ENCODE measurements around the gene EIF3D.
"Not testable (repeated sequence)": the region's sequence is repeated elsewhere in the genome, so short reads cannot be mapped to it uniquely, and the experiment has no call there.

DNA sequence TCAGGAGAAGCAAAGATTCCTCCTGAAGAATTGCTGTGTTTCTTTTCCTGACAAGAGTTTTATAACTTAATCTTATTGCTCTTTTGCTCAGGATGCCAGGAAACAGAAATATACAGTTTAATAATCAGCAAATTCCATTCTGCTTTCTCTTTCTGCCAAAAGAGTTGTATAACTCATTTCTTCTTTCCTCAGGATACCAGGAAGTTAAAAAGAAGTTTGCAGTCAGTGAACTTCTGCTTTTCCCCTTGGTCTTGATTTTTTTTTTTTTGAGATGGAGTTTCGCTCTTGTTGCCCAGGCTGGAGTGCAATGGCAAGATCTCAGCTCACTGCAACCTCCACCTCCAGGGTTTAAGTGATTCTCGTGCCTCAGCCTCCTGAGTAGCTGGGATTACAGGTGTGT is 9.1 kb downstream of the EIF3D start:
- TF ChIP-seq, protein P1, sequence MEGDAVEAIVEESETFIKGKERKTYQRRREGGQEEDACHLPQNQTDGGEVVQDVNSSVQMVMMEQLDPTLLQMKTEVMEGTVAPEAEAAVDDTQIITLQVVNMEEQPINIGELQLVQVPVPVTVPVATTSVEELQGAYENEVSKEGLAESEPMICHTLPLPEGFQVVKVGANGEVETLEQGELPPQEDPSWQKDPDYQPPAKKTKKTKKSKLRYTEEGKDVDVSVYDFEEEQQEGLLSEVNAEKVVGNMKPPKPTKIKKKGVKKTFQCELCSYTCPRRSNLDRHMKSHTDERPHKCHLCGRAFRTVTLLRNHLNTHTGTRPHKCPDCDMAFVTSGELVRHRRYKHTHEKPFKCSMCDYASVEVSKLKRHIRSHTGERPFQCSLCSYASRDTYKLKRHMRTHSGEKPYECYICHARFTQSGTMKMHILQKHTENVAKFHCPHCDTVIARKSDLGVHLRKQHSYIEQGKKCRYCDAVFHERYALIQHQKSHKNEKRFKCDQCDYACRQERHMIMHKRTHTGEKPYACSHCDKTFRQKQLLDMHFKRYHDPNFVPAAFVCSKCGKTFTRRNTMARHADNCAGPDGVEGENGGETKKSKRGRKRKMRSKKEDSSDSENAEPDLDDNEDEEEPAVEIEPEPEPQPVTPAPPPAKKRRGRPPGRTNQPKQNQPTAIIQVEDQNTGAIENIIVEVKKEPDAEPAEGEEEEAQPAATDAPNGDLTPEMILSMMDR (conservative IDR thresholded peaks at IDR 0.05; ENCODE audit: low read depth in 2 of 2), result not testable (repeated sequence)
- not testable (repeated sequence) for TF ChIP-seq CREB1 (CRISPR knock-in tag; IDR thresholded peaks at IDR 0.05; ENCODE audit: low read depth); EZH2phosphoT487 (IDR thresholded peaks at IDR 0.05; ENCODE audit: unreplicated experiment); POLR2AphosphoS5 (IDR thresholded peaks at IDR 0.05; ENCODE audit: low read depth); NANOG (IDR thresholded peaks at IDR 0.05; ENCODE audit: borderline replicate concordance); EZH2 (IDR thresholded peaks at IDR 0.05; ENCODE audit: low read depth, unreplicated experiment); ZNF114 (CRISPR knock-in tag; IDR thresholded peaks at IDR 0.05); STAT1 (IDR thresholded peaks at IDR 0.05; ENCODE audit: unreplicated experiment); JUNB (IDR thresholded peaks at IDR 0.05; ENCODE audit: unreplicated experiment)
- TF ChIP-seq, protein P2, sequence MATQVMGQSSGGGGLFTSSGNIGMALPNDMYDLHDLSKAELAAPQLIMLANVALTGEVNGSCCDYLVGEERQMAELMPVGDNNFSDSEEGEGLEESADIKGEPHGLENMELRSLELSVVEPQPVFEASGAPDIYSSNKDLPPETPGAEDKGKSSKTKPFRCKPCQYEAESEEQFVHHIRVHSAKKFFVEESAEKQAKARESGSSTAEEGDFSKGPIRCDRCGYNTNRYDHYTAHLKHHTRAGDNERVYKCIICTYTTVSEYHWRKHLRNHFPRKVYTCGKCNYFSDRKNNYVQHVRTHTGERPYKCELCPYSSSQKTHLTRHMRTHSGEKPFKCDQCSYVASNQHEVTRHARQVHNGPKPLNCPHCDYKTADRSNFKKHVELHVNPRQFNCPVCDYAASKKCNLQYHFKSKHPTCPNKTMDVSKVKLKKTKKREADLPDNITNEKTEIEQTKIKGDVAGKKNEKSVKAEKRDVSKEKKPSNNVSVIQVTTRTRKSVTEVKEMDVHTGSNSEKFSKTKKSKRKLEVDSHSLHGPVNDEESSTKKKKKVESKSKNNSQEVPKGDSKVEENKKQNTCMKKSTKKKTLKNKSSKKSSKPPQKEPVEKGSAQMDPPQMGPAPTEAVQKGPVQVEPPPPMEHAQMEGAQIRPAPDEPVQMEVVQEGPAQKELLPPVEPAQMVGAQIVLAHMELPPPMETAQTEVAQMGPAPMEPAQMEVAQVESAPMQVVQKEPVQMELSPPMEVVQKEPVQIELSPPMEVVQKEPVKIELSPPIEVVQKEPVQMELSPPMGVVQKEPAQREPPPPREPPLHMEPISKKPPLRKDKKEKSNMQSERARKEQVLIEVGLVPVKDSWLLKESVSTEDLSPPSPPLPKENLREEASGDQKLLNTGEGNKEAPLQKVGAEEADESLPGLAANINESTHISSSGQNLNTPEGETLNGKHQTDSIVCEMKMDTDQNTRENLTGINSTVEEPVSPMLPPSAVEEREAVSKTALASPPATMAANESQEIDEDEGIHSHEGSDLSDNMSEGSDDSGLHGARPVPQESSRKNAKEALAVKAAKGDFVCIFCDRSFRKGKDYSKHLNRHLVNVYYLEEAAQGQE (IDR thresholded peaks at IDR 0.05; ENCODE audit: unreplicated experiment), result not testable (repeated sequence)

Measured in GM23338 (cell line).